NCI-H82 treated with DMSO at 0.1 percent for 48 hours (cell line): ENCODE measurements around the gene PLPP2.
"Not testable (repeated sequence)": the region's sequence is repeated elsewhere in the genome, so short reads cannot be mapped to it uniquely, and the experiment has no call there.

ENCODE experiments used
- DNase-seq: peaks from one replicate; lab custom pipeline; 2025; ENCODE audit not compliant: unreplicated experiment; lab: John Stamatoyannopoulos, UW

The PLPP2 gene

DNA sequence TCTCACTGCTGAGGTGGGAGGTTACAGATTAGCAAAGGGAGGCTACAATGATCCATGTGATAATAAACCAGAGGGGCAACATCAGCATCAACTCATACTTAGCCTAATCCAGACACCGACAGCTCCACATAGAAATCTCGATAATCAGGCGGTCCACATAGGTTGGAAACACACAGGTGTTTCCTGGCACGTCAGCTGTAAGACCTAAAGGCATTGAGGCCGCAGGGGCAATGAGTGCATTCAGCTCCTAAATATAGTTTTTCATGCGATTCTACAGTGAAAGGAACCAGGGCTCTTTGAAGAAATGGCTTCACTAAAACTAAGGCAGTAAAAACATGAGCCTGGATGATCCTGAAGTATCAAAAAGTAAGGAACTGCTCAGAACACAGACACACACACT is 19.3 kb downstream of the PLPP2 start:
- no peak for DNase-seq

DNA sequence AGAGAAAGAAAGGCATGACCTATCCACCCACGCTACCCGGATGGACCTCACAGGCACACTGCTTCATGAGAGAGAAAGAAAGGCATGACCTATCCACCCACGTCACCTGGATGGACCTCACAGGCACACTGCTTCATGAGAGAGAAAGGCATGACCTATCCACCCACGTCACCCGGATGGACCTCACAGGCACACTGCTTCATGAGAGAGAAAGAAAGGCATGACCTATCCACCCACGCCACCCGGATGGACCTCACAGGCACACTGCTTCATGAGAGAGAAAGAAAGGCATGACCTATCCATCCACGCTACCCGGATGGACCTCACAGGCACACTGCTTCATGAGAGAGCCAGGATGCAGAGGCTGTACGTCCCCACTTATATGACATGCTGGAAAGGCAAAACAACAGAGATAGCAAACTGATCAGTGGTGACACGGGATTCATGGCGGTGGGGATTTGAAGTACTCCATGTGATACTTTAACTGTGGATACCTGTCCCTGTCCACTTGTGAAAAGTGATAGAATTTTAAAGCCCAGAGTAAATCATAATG is 20.4 kb downstream of the PLPP2 start:
- DNase-seq = not testable (repeated sequence)

DNA sequence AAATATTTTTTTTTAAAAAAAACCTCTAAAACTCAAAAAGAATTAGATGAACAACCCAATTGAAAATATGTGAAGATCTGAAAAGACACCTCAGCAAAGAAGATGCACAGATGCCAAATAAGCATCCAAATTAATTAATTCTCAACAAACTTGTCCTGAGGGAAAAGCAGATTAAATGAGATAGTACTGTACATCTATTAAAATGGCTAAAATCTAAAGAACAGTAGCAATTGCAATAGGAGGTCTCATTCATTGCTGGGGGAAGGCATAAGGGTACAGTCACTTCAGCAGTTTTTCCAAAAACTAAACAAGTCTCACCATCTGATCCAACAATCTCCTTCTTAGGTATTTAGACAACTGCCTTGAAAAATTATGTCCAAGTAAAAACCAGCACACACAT is 22.0 kb downstream of the PLPP2 start:
- no peak for DNase-seq

DNA sequence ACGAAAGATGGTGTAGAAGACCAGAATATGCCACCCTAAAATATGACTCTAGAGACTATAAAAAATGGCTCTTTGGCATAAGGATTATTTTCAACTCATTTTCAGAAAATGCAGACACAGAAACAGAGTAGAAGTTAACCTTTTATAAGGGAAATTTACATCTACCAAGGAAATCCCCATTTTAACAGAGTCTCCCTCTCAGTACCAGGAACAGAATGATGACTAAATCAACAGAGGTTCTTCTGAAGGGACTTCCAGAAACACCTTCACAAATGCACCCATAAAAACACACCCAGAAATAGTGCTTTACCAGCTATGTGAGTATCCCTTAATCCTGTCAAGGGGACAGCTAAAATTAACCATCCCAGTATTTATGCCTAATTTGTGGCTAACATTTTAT is 29.1 kb downstream of the PLPP2 start:
- DNase-seq = no peak

DNA sequence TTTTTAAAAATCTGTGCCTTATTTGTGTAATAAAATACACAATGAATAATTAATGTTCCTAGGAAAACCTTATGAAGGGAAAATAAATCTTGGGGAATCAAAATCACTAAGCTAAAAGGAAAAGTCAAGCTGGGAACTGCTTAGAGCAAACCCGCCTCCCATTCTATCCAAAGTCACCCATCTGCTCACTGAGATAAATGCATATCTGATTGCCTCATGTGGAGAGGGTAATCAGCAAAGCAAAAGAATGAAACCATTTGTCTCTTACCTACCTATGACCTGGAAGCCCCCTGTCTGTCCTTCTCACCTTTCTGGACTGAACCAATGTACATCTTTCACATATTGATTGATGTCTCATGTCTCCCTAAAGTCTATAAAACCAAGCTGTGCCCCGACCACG is 34.4 kb downstream of the PLPP2 start:
- DNase-seq = not testable (repeated sequence)

DNA sequence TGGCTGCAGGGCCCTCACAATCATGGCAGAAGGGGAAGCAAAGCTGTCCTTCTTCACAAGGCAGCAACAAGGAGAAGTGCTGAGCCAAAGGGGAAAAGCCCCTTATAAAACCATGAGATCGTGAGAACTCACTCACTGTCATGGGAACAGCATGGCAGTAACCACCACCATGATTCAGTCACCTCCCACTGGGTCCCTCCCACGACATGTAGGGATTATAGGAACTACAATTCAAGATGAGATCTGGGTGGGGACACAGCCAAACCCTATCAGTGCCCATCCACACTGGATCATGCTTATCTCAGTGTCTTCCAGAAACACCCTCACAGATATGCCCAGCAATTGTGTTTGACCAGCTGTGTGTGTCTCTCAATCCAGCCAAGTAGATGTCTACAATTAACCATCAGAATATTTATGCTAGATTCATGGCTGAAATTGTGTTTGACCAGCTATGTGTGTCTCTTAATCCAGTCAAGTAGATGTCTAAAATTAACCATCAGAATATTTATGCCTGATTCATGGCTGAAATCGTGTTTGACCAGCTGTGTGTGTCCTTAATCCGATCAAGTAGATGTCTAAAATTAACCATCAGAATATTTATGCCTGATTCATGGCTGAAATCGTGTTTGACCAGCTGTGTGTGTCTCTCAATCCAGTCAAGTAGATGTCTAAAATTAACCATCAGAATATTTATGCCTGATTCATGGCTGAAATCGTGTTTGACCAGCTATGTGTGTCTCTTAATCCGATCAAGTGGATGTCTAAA is 38.6 kb downstream of the PLPP2 start:
- not testable (repeated sequence) for DNase-seq

DNA sequence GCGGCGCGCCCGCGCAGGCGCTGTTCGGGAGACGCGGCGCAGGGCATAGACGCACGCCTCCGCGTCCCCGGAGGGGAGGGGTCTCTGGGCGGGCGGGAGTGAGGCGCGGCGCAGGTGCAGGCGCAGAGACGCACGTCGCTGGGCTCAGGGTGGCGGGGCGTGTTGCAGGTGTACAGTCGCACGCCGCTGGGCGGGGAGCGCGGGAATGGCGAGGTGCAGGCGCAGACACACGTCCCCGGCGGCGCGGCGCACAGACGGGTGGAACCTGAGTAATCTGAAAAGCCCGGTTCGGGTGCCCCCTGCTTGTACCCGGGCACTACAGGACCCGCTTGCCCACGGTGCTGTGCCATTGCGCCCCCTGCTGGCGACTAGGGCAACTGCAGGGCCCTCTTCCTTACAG is 44.7 kb downstream of the PLPP2 start:
- no peak for DNase-seq

DNA sequence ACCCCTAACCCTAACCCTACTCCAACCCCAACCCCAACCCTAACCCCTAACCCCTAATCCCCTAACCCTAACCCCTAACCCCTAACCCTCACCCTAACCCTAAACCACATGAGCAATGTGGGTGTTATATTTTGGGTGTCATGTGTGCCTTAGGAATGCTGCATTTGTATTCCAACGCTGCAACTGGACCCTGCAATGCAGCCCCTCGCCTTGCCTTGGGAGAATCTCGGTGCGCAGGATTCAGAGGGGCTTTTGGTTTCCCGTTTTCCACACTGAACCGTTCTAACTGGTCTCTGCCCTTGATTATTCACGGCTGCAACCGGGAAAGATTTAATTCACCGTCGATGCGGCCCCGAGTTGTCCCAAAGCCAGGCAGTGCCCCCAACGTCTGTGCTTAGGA is 45.3 kb downstream of the PLPP2 start:
- DNase-seq = not testable (repeated sequence)

DNA sequence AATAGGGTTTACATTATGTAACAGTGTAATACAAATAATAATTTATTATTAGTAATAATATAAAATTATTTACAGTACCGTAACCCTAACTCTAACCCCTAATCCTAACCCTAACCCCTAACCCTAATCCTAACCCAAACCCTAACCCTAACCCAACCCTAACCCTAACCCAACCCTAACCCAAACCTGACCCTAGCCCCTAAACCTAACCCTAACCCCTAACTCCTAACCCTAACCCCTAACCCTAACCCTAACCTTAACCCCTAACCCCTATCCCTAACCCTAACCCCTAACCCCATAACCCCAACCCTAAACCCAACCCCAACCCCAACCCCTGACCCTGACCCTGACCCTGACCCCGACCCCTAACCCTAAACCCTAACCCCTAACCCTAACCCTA is 45.7 kb downstream of the PLPP2 start:
- DNase-seq = no peak
